Ectodermal cell (in vitro differentiated cells): Measurements from ENCODE around the gene INSL3.

Experiments used
- H3K27ac ChIP-seq: 2 replicates; pipeline ENCODE4 v1.7.0; 2013; ENCODE audit warnings: mild to moderate bottlenecking, low read depth, low read length; ENCODE audit not compliant: insufficient read depth, poor library complexity, severe bottlenecking
- H3K27me3 ChIP-seq: 2 replicates; pipeline ENCODE4 v1.7.0; 2013; ENCODE audit warnings: mild to moderate bottlenecking, low read length; ENCODE audit not compliant: insufficient read depth, control insufficient read depth, poor library complexity, severe bottlenecking
- H3K36me3 ChIP-seq: one replicate; pipeline ENCODE4 v1.7.0; 2013; ENCODE audit warnings: low read length; ENCODE audit not compliant: control insufficient read depth, insufficient read depth
- H3K4me1 ChIP-seq: one replicate; pipeline ENCODE4 v1.7.0; 2013; ENCODE audit warnings: low read length; ENCODE audit not compliant: control insufficient read depth, insufficient read depth
- H3K4me3 ChIP-seq: 2 replicates; pipeline ENCODE4 v1.7.0; 2013; ENCODE audit warnings: low read depth, low read length, control low read depth; ENCODE audit not compliant: insufficient read depth
- H3K9me3 ChIP-seq: 2 replicates; pipeline ENCODE4 v1.7.0; 2013; ENCODE audit warnings: mild to moderate bottlenecking, low read length, moderate library complexity; ENCODE audit not compliant: control insufficient read depth
- WGBS, 2 experiments: methylation state at CpG; one replicate each; pipeline ENCODE4 v1.1.7; 2013; ENCODE audit warnings: missing lambda C conversion rate in 2 of 2; 5-methylcytosine and 5-hydroxymethylcytosine counted together

The INSL3 gene

GRCh38 chr19:17846146-17846545 lies 24.8 kb upstream of the INSL3 start:
- Histone ChIP-seq H3K4me1 (peaks cover 10% of the 10 kb centered on the region), H3K36me3 (no peaks in the 10 kb centered on the region), H3K4me3 (no peak overlapping the region), H3K27ac (no peak overlapping the region), H3K9me3 (no peaks in the 10 kb centered on the region), H3K27me3 (peaks cover 32% of the 10 kb centered on the region)
- 93 to 95% methylated on average over 8 of the region's 8 CpGs for WGBS, 2 experiments

GRCh38 chr19:17843908-17844490 lies 22.7 kb upstream of the INSL3 start:
- Histone ChIP-seq H3K36me3 (no peaks in the 10 kb centered on the region), H3K4me3 (no peak overlapping the region), H3K27me3 (peaks cover 50% of the 10 kb centered on the region), H3K27ac (no peak overlapping the region), H3K9me3 (no peaks in the 10 kb centered on the region), H3K4me1 (peaks cover 13% of the 10 kb centered on the region)
- WGBS, 2 experiments: 83 to 84% methylated on average over 14 of the region's 14 CpGs

DNA sequence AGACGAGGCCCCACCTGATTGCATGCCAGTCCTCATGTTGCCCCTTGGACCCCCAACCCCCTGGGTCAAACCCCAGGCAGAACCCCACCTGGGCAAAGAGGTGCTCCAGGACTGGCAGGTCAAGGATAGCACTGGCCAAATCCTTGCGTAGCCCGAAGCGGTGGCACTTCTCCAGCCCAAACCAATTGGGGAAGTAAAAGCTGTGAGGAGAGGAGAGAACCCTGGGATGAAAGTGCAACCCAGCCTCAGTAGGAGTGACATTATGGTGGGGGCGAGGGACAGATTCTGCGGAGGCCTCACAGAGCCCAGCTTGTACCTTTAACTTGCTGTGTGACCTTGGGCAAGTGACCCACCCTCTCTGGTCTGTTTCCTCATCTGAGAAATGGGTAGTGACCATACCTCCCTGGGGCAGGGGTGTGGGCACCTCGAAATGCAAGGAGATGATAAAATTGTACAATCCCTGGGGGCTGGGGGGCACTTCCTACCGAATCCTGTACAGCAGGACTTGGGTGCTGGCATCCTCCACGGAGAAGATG lies 22.0 kb upstream of the INSL3 start:
- Histone ChIP-seq H3K27me3 (peaks cover 50% of the 10 kb centered on the region), H3K4me1 (peaks cover 13% of the 10 kb centered on the region), H3K36me3 (no peaks in the 10 kb centered on the region), H3K9me3 (no peaks in the 10 kb centered on the region), H3K27ac (no peak overlapping the region), H3K4me3 (no peak overlapping the region)
- 92 to 95% methylated on average over 9 of the region's 9 CpGs for WGBS, 2 experiments

- Histone ChIP-seq H3K4me3 (peak overlapping the region; percentile 15), H3K27me3 (peaks cover 44% of the 10 kb centered on the region), H3K27ac (no peak overlapping the region), H3K9me3 (no peaks in the 10 kb centered on the region), H3K36me3 (no peaks in the 10 kb centered on the region), H3K4me1 (peaks cover 9% of the 10 kb centered on the region)
- WGBS, 2 experiments: 74 to 76% methylated on average over 20 of the region's 20 CpGs
Measured at GRCh38 chr19:17842663-17843291, 21.5 kb upstream of the INSL3 start.

- Histone ChIP-seq H3K36me3 (no peaks in the 10 kb centered on the region), H3K27ac (no peak overlapping the region), H3K9me3 (no peaks in the 10 kb centered on the region), H3K4me3 (peak overlapping the region; percentile 38), H3K4me1 (peaks cover 7% of the 10 kb centered on the region), H3K27me3 (peaks cover 42% of the 10 kb centered on the region)
- WGBS, 2 experiments: 3 to 5% methylated on average over 56 of the region's 56 CpGs
Measured at GRCh38 chr19:17841810-17842662, 20.7 kb upstream of the INSL3 start.

- peak overlapping the region; percentile 38 for H3K4me3 ChIP-seq
- H3K36me3 ChIP-seq: no peaks in the 10 kb centered on the region
- 7 to 8% methylated on average over 30 of the region's 30 CpGs for WGBS, 2 experiments
- H3K27me3 ChIP-seq: peaks cover 42% of the 10 kb centered on the region
- no peak overlapping the region for H3K27ac ChIP-seq
- H3K4me1 ChIP-seq: peaks cover 7% of the 10 kb centered on the region
- no peaks in the 10 kb centered on the region for H3K9me3 ChIP-seq
Measured at GRCh38 chr19:17841371-17841809, 20.1 kb upstream of the INSL3 start.

DNA sequence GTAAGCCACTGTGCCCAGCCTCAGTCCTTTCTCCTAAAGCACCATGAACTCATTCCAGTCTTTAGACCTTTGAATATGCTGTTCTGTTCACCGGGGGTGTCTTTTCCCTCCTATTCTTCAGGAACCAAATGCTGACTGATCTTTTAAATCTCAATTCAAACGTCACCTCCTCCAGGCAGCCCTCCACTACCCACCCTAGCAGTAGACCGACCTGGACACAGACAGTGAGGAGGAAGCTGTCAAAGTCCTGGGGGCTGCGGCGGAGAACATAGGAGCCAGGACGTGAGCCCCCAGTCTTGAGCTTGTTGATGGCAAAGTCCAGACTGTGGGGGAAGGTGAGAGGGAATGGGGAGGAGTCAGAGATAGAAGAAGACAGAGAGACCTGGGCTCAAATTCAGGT lies 18.7 kb upstream of the INSL3 start:
- peaks cover 42% of the 10 kb centered on the region for H3K27me3 ChIP-seq
- 84 to 86% methylated on average over 6 of the region's 6 CpGs for WGBS, 2 experiments

GRCh38 chr19:17837972-17838371 lies 16.7 kb upstream of the INSL3 start:
- H3K4me3 ChIP-seq: no peak overlapping the region
- peaks cover 35% of the 10 kb centered on the region for H3K27me3 ChIP-seq
- no peak overlapping the region for H3K27ac ChIP-seq
- H3K9me3 ChIP-seq: no peaks in the 10 kb centered on the region
- 96% methylated on average over 7 of the region's 7 CpGs for WGBS, 2 experiments
- H3K36me3 ChIP-seq: no peaks in the 10 kb centered on the region
- H3K4me1 ChIP-seq: peaks cover 15% of the 10 kb centered on the region

More for the DNA sequence above, 18.7 kb upstream of the INSL3 start:
- H3K9me3 ChIP-seq: no peaks in the 10 kb centered on the region
- no peak overlapping the region for H3K27ac ChIP-seq
- H3K4me1 ChIP-seq: peaks cover 10% of the 10 kb centered on the region
- H3K36me3 ChIP-seq: no peaks in the 10 kb centered on the region
- no peak overlapping the region for H3K4me3 ChIP-seq

DNA sequence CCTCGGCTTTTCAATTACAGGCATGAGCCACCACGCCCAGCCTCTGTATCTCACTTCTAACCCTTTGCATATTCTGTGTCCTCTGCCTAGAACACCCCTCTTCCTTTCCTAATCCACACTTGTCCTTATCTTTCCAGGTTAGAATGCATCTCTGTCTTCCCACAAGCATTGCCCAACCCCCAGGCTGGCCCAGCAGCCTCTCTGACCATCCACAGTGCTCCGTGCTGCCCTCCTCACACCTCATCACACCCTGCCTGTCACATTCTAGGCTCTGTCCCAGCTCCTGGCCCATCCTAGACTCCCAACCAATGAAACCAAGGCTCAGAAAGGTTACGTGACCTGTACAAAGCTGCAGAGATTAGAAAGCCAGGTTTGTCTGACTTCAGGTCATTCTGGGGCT lies 15.2 kb upstream of the INSL3 start:
- Histone ChIP-seq H3K36me3 (no peaks in the 10 kb centered on the region), H3K9me3 (no peaks in the 10 kb centered on the region), H3K27ac (no peak overlapping the region), H3K27me3 (peaks cover 29% of the 10 kb centered on the region), H3K4me3 (no peak overlapping the region), H3K4me1 (peaks cover 14% of the 10 kb centered on the region)
- WGBS, 2 experiments: 76 to 83% methylated on average over 4 of the region's 4 CpGs
